VCaP (cell line): ENCODE measurements around the gene BZW1.

Source experiments
- H3K27ac ChIP-seq: fragments of 450-650 bp; 2 replicates; pipeline ENCODE4 v1.5.1; 2017
- TF ChIP-seq, protein P1 (sequence below): fragments of 450-650 bp; conservative IDR thresholded peaks from 2 replicates; pipeline ENCODE4 v1.5.1; 2017; ENCODE audit warnings: mild to moderate bottlenecking, moderate library complexity

Gene BZW1

DNA sequence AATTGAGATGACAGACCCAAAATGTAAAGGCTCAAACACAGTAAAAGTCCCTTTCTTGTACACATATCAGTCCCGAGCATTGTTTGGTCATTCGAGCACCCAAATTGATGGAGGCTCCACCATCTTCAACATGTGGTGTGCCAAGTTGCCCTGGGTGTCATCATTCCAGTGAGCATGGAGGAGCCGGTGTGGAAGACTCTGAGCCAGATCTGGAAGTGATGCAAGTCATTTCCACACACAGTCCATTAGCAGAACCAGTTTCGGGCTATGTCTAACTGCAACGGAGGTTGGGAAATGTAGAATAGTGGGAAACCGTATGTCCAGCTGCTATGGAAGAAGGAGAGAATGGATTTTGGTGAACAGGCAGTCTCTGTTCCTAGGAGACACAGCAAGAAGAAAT lies 40.9 kb upstream of the BZW1 start:
- H3K27ac ChIP-seq = no peak overlapping the region
- TF ChIP-seq, protein P1, sequence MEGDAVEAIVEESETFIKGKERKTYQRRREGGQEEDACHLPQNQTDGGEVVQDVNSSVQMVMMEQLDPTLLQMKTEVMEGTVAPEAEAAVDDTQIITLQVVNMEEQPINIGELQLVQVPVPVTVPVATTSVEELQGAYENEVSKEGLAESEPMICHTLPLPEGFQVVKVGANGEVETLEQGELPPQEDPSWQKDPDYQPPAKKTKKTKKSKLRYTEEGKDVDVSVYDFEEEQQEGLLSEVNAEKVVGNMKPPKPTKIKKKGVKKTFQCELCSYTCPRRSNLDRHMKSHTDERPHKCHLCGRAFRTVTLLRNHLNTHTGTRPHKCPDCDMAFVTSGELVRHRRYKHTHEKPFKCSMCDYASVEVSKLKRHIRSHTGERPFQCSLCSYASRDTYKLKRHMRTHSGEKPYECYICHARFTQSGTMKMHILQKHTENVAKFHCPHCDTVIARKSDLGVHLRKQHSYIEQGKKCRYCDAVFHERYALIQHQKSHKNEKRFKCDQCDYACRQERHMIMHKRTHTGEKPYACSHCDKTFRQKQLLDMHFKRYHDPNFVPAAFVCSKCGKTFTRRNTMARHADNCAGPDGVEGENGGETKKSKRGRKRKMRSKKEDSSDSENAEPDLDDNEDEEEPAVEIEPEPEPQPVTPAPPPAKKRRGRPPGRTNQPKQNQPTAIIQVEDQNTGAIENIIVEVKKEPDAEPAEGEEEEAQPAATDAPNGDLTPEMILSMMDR = no peak

DNA sequence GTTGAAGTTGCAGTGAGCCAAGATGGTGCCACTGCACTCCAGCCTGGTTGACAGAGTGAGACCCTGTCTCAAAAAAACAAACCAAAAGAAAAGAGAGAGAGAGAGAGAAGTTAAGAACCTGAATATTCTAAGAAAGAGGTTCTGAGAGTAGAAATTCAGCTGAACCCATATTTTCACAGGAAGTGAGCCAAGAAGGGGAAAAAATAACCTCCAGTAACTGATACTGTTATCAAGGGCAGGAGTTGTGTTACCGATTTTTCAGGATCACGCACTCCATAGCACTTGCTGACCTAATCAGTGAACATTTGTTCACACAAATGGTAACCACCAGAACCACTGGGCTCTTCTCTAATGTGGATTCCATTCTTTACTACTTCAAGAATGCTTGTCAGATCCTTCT lies 39.1 kb upstream of the BZW1 start:
- H3K27ac ChIP-seq = no peak overlapping the region
- TF ChIP-seq, protein P1 = no peak

DNA sequence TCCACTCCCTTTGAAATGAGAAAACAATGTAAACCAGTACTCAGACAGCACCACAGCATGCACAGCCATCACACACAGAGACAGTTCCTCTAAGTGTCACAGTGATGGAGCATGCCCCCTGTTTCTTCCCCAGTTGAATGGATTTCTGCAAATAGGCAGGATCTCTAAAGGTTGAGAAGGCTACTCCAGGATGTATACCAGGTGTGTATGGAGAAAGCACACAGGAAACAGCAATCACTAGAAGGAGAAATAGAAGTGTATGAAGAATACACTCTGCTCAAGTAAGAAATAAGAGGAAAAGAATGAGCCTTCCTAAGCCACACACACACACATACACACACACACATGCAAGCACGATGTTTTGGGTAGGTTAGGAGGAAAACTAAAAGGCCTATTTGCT lies 38.6 kb upstream of the BZW1 start:
- no peak overlapping the region for H3K27ac ChIP-seq
- TF ChIP-seq, protein P1 = no peak

DNA sequence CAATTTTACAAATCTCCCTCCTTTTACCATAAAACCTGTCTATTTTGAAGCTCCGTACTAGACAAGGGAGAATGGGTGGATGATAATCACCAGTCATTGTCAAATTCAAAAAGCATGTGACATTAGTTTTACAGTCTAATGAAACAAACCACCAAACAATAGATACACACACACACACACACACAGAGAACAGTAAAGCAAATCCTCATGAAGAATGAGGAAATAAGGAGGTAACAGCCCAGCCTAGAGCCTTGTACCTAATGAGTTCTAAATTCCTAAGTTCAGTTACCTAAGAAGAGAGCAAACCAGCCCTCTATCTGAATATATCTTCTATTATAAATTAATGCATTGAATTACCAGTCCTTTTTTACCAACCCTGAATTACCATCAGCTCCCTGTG lies 36.8 kb upstream of the BZW1 start:
- H3K27ac ChIP-seq = no peak overlapping the region
- TF ChIP-seq, protein P1 = no peak

DNA sequence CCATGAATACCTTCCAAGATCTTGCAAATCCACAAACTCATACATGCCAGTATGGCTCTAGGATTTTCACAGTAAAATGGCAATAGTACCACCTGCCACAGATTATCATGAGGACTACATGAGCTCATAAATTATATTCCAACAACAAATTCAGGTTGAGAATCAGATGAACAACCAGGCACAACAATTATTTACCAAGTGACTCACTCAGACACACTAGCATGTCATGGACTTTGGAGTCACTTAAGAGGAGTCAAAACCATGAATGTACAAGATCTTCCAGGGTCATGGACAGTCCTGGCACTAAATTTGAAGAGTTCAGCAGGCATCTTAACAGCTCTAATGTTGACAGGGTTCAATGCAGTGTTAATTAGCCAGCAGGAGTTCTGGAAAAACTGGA lies 34.4 kb upstream of the BZW1 start:
- no peak overlapping the region for H3K27ac ChIP-seq
- TF ChIP-seq, protein P1 = no peak

DNA sequence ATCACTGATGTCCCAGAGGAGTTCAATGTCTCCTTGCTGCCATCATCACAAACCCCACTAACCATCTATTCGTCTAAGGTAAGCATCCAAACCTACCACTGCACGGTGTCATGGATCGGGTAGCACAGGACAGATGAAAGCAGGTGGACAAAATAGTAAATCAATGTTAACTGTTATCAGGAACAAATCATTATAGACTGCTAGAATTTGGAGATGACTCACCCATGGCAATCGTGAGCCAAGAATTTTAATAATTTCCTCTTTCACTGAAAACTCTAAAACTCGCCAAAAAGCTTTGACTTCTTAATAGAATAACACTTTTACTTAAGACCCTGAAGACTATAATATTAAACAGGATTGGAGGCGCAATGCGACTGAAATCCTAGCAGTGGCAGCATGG lies 33.7 kb upstream of the BZW1 start:
- TF ChIP-seq, protein P1 = no peak
- H3K27ac ChIP-seq = no peak overlapping the region

DNA sequence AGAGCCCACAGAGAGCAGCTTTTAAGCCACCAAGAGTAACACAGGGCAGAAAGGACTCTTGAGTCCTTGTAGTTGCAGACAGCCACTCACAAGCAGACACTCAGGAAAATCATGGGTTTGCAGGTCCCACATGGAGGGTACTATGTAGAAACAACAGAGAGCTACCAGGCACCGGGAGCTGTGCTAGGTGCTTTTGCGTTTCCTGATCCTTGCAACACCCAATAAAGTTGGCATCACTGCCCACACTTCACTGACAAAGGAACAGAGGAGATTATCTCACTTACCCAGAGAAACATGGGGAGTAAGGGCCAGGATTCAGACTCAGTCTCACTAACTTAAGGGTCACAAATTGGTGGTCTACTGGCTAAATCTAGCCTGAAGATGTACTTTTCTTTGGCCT lies 32.5 kb upstream of the BZW1 start:
- no peak overlapping the region for H3K27ac ChIP-seq
- TF ChIP-seq, protein P1 = no peak

DNA sequence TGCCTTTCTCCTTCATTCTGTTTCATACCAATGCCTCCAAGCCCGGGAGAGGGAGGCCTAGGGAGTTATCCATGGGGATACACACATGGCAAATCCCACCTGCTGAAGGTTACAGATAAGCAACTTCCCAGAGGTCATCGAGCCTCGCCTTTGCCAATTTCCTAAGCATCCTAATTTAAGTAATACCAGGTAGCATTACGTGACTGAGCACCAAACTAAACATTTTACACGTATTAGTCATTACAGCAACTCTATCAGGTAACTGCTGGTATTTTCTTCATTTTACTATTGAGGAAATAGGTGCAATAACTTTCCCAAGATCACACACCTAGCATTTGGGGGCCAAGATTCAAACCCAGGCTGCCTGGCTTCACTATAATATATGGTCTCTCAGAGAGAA lies 30.1 kb upstream of the BZW1 start:
- TF ChIP-seq, protein P1 = no peak
- no peak overlapping the region for H3K27ac ChIP-seq
